Transverse colon (tissue), 3 donors: ENCODE measurements around the gene CDH15.

Experiments
- POLR2A ChIP-seq: fragments of 450-650 bp; IDR thresholded peaks from one replicate; pipeline ENCODE4 v1.6.1; 2016; ENCODE audit warnings: antibody characterized with exemption, mild to moderate bottlenecking, moderate library complexity
- POLR2AphosphoS5 ChIP-seq, 3 donors: sonication (generic); formaldehyde crosslinking; IDR thresholded peaks; one replicate each; pipeline ENCODE4 v1.6.1; 2016; ENCODE audit warnings: antibody characterized with exemption in 3 of 3

DNA sequence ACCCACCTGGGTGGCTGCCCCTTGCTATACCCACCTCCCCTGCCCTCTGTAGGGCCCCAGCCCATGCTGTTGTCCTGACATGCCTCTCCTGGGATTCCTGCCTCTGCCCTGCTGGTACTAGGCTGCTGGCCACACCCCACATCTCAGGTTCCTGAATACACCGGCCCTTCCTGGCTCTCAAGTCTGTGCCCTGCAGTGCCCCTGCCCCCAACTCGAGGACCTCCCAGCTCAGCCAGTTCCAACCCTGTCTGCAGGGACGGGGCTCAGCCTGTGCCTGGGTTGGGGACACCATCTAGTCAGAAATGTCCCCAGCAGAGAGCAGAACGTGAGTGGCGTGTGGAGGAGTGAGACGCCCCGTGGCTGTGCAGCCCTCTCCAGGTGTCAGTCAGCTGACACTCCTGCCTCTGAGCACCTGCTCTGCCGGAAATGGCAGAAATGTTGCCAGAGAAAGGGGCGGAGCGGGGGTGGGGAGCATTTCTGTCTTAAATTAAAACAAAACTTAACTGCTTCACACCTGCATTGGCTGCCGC, 49.2 kb upstream of the CDH15 start:
- TF ChIP-seq POLR2A = no peak
- peak in 2 of 3 donors; percentile 38 to 60 for TF ChIP-seq POLR2AphosphoS5 (IDR thresholded peaks at IDR 0.05)
